GM12878 (cell line): ENCODE measurements around the gene TBC1D8. TPM values are rescaled to one million over a fixed set of nuclear protein-coding genes. Genes with fewer than 3 reads are reported as not detected.

Experiments used
- ATAC-seq: fragments of 200-7000 bp; cut with Tn5 transposase; 3 replicates; pipeline ENCODE4 v1.9.1; 2020; ENCODE audit warnings: mild to moderate bottlenecking, moderate library complexity
- BruUV-seq: library from RNA; stranded (reverse); fragments of 400-500 nt; replicated peaks from 2 replicates; lab custom pipeline; 2021; lab: Mats Ljungman, UMichigan
- CTCF ChIA-PET: fragments of 300-600 bp; sonication (Branson Sonifier 250); formaldehyde crosslinking; extraction: SDS; loops from one replicate; lab custom pipeline; 2021; ENCODE audit warnings: inconsistent platforms; lab: Yijun Ruan, JAX
- POLR2A ChIA-PET: fragments of 350-600 bp; formaldehyde crosslinking; extraction: SDS; loops from one replicate; lab custom pipeline; 2021; ENCODE audit warnings: inconsistent platforms; lab: Charles Lee
- RAD21 ChIA-PET: fragments of 300-600 bp; sonication (Branson Sonifier 250); formaldehyde crosslinking; loops from one replicate; lab custom pipeline; 2023; ENCODE audit warnings: antibody characterized with exemption; ENCODE audit not compliant: unreplicated experiment; lab: Charles Lee
- SMC1A ChIA-PET: fragments of 300-600 bp; sonication (Branson Sonifier 250); formaldehyde crosslinking; loops from one replicate; lab custom pipeline; 2023; ENCODE audit not compliant: unreplicated experiment, uncharacterized antibody; lab: Charles Lee
- DNase-seq: peaks from one replicate; pipeline ENCODE4 v3.0.0-alpha.2; 2011; ENCODE audit warnings: low read depth, low spot score
- FAIRE-seq: peaks from 3 replicates; lab custom pipeline; 2011; peaks lifted over from hg19 to GRCh38; lab: Jason Lieb, UNC
- H2AFZ ChIP-seq: 2 replicates; pipeline ENCODE4 v1.6.0; 2011; ENCODE audit warnings: low read depth, low read length, control low read depth; ENCODE audit not compliant: control insufficient read depth
- H3K27ac ChIP-seq: 2 replicates; pipeline ENCODE4 v1.5.1; 2011; ENCODE audit warnings: control low read depth; ENCODE audit not compliant: control insufficient read depth, insufficient read depth
- H3K27me3 ChIP-seq, 2 experiments: replicated peaks in 1 of 2; 2 replicates each; pipeline versions ENCODE4 v1.6.0 to v1.6.1; 2011; ENCODE audit warnings: low read length in 1 of 2; ENCODE audit not compliant: control insufficient read depth in 2 of 2, insufficient read depth in 2 of 2
- H3K36me3 ChIP-seq, 2 experiments: 2 replicates each; pipeline ENCODE4 v1.5.1; 2011; ENCODE audit warnings: low read length in 1 of 2; ENCODE audit not compliant: control insufficient read depth in 2 of 2, insufficient read depth in 2 of 2
- H3K4me1 ChIP-seq: 2 replicates; pipeline ENCODE4 v1.6.1; 2011; ENCODE audit warnings: mild to moderate bottlenecking, low read length, moderate library complexity, mixed read lengths; ENCODE audit not compliant: control insufficient read depth, insufficient read depth
- H3K4me2 ChIP-seq: 2 replicates; pipeline ENCODE4 v1.6.0; 2011; ENCODE audit warnings: control low read depth; ENCODE audit not compliant: control insufficient read depth, insufficient read depth
- H3K4me3 ChIP-seq: fragments of 200-600 bp; sonication (generic); 2 replicates; pipeline ENCODE4 v1.5.1; 2016
- H3K79me2 ChIP-seq: 2 replicates; pipeline ENCODE4 v1.6.0; 2011; ENCODE audit warnings: low read length; ENCODE audit not compliant: control insufficient read depth, insufficient read depth
- H3K9ac ChIP-seq: 2 replicates; pipeline ENCODE4 v1.8.0; 2011; ENCODE audit warnings: low read length, control low read depth, mixed read lengths; ENCODE audit not compliant: control insufficient read depth, insufficient read depth
- H3K9me3 ChIP-seq: replicated peaks from 3 replicates; pipeline ENCODE4 v1.5.1; 2011; ENCODE audit warnings: mild to moderate bottlenecking, low read length; ENCODE audit not compliant: control insufficient read depth, insufficient read depth
- H4K20me1 ChIP-seq: 2 replicates; pipeline ENCODE4 v1.6.0; 2011; ENCODE audit not compliant: control insufficient read depth, insufficient read depth
- BRCA1 ChIP-seq: IDR thresholded peaks from 2 replicates; pipeline ENCODE4 v1.6.1; 2011; ENCODE audit warnings: low read depth, low read length, improper control_type of control experiment
- CEBPZ ChIP-seq: fragments of 150-350 bp; IDR thresholded peaks from 2 replicates; pipeline ENCODE4 v1.6.1; 2016; ENCODE audit warnings: low read depth, low read length
- CUX1 ChIP-seq: IDR thresholded peaks from 2 replicates; pipeline ENCODE4 v1.6.1; 2012; ENCODE audit warnings: improper control_type of control experiment, low read depth, low read length; ENCODE audit not compliant: insufficient replicate concordance
- DPF2 ChIP-seq: fragments of 450-650 bp; IDR thresholded peaks from 2 replicates; pipeline ENCODE4 v1.6.1; 2017; ENCODE audit warnings: mild to moderate bottlenecking
- ESRRA ChIP-seq: IDR thresholded peaks from 2 replicates; pipeline ENCODE4 v1.6.1; 2012; ENCODE audit warnings: mild to moderate bottlenecking, low read length, improper control_type of control experiment
- MLLT1 ChIP-seq: fragments of 450-650 bp; IDR thresholded peaks from 2 replicates; pipeline ENCODE4 v1.6.1; 2016; ENCODE audit warnings: mild to moderate bottlenecking
- MYB ChIP-seq: fragments of 150-350 bp; IDR thresholded peaks from 2 replicates; pipeline ENCODE4 v1.6.1; 2014; ENCODE audit warnings: mild to moderate bottlenecking, low read depth, low read length, borderline replicate concordance
- SIN3A ChIP-seq: IDR thresholded peaks from 2 replicates; pipeline ENCODE4 v1.6.1; 2012; ENCODE audit warnings: low read depth, low read length, improper control_type of control experiment
- TCF3 ChIP-seq: IDR thresholded peaks from 2 replicates; pipeline ENCODE4 v1.6.1; 2012; ENCODE audit warnings: low read depth, mild to moderate bottlenecking, low read length, borderline replicate concordance; ENCODE audit not compliant: insufficient read depth
- WGBS: methylation state at CpG from one replicate; pipeline ENCODE4 v1.1.6; 2016; ENCODE audit warnings: low lambda C conversion rate; ENCODE audit not compliant: insufficient replicate concordance, insufficient coverage; ENCODE audit errors: missing lambda C conversion rate; 5-methylcytosine and 5-hydroxymethylcytosine counted together
- in situ Hi-C: fragments of 300-500 bp; cut with MboI; formaldehyde crosslinking; loops from 9 replicates; pipeline ENCODE4 v1.14.3; 2018; ENCODE audit warnings: mixed read lengths
- intact Hi-C: fragments of 100-400 bp; cut with micrococcal nuclease; formaldehyde crosslinking; loops from one replicate; pipeline ENCODE4 v1.14.2; 2022; ENCODE audit not compliant: unreplicated experiment
- polyA plus RNA-seq, 11 experiments: library from polyadenylated mRNA; depleted of rRNA in 4 of 11; unstranded in 6 of 11; stranded (reverse) in 5 of 11; fragments of >200 nt; fragmentation: Nextera tagmentation in 4 of 11; fragmentation: Illumina TruSeq in 1 of 11; extraction: Ambion mirVana in 4 of 11; extraction: Trizol in 1 of 11; gene quantifications; 1 replicate in 1 of 11; 2 replicates in 10 of 11; pipeline versions ENCODE4 v1.2.1 to v1.2.3, GENCODE V29; 2011 to 2016; ENCODE audit warnings: inconsistent platforms in 2 of 11, missing spikeins in 2 of 11, low read depth in 1 of 11
- total RNA-seq, 4 experiments: library from RNA; depleted of rRNA in 3 of 4; stranded (reverse); fragments of >200 nt in 3 of 4; fragmentation: Illumina TruSeq in 1 of 4; extraction: Trizol in 1 of 4; gene quantifications; 2 replicates each; pipeline versions ENCODE4 v1.2.1 to v1.2.3, GENCODE V29; 2013 to 2021
- TF ChIP-seq, protein P1 (sequence below): fragments of 450-650 bp; IDR thresholded peaks from 2 replicates; pipeline ENCODE4 v1.6.1; 2018; ENCODE audit warnings: mild to moderate bottlenecking, low read depth, moderate library complexity; ENCODE audit not compliant: partially characterized antibody

The TBC1D8 gene
- total and polyA plus RNA-seq, 10 of the 15 experiments (the other 5 are each of a cell fraction or from before 2014, with no cell fraction given), result 0.80 to 4.9 (median 4.4) TPM

- CTCF ChIA-PET, result interaction anchor here (0.9 to 1.7 kb wide), 5 partner anchors 8 to 187 kb away, joined by 3 to 5 read pairs (median 3); no protein-coding TSS in a partner anchor
- no TSS peak for BruUV-seq
- TF ChIP-seq MLLT1 (no peak), BRCA1 (no peak), CUX1 (no peak), DPF2 (no peak), ESRRA (no peak), SIN3A (no peak), MYB (no peak), TCF3 (no peak), CEBPZ (no peak)
- TF ChIP-seq, protein P1, sequence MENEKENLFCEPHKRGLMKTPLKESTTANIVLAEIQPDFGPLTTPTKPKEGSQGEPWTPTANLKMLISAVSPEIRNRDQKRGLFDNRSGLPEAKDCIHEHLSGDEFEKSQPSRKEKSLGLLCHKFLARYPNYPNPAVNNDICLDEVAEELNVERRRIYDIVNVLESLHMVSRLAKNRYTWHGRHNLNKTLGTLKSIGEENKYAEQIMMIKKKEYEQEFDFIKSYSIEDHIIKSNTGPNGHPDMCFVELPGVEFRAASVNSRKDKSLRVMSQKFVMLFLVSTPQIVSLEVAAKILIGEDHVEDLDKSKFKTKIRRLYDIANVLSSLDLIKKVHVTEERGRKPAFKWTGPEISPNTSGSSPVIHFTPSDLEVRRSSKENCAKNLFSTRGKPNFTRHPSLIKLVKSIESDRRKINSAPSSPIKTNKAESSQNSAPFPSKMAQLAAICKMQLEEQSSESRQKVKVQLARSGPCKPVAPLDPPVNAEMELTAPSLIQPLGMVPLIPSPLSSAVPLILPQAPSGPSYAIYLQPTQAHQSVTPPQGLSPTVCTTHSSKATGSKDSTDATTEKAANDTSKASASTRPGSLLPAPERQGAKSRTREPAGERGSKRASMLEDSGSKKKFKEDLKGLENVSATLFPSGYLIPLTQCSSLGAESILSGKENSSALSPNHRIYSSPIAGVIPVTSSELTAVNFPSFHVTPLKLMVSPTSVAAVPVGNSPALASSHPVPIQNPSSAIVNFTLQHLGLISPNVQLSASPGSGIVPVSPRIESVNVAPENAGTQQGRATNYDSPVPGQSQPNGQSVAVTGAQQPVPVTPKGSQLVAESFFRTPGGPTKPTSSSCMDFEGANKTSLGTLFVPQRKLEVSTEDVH, result no peak
Observed at GRCh38 chr2:101045330-101045729, 105.9 kb downstream of the TBC1D8 start.

More at GRCh38 chr2:101045330-101045729, 105.9 kb downstream of the TBC1D8 start:
- POLR2A ChIA-PET, result interaction anchor here (0.6 to 0.8 kb wide), 2 partner anchors 21 to 136 kb away, joined by 3 to 15 read pairs; no protein-coding TSS in a partner anchor
- Histone ChIP-seq H4K20me1 (no peaks in the 10 kb centered on the region), H3K79me2 (no peaks in the 10 kb centered on the region), H3K27me3 (no peaks in the 10 kb centered on the region), H2AFZ (no peak overlapping the region), H3K9ac (no peak overlapping the region), H3K27ac (no peak overlapping the region), H3K36me3 (no peaks in the 10 kb centered on the region), H3K4me1 (peaks cover 32% of the 10 kb centered on the region), H3K9me3 (no peaks in the 10 kb centered on the region; the same call in 2 of the 3 replicates), H3K4me3 (no peak overlapping the region), H3K4me2 (no peak overlapping the region)
- ATAC-seq, result no peak
- intact Hi-C loops, result loop anchor here (2.0 kb wide), 1 partner anchor 19 kb away; no protein-coding TSS in a partner anchor
- no peak for FAIRE-seq
- in situ Hi-C loops, result no loop called here
- 88% methylated on average over 10 of the region's 10 CpGs for WGBS
- DNase-seq, result no peak
- RAD21 ChIA-PET, result no interaction called here
- SMC1A ChIA-PET, result interaction anchor here (0.9 to 1.0 kb wide), 2 partner anchors 18 to 160 kb away, joined by 3 to 4 read pairs; no protein-coding TSS in a partner anchor
